Measurements from ENCODE around the gene JUNB. TPM values are rescaled to one million over a fixed set of nuclear protein-coding genes. Genes with fewer than 3 reads are reported as not detected.

The JUNB gene
- total and polyA plus RNA-seq, 2 of the 13 experiments (the other 11 are each of a cell fraction or from before 2014, with no cell fraction given), result 7.7 to 8.2 TPM

GRCh38 chr19:12774588-12775555 lies 16.4 kb upstream of the JUNB start, which contains the start of gene HOOK2 (continued):
- TF ChIP-seq ZNF281 (CRISPR knock-in tag; IDR thresholded peaks at IDR 0.05; ENCODE audit: borderline replicate concordance), result no peak
- TF ChIP-seq CHD2 (IDR thresholded peaks at IDR 0.05; ENCODE audit: low read depth, low read length), result no peak
- TF ChIP-seq ZNF547 (CRISPR knock-in tag; IDR thresholded peaks at IDR 0.05), result 0 out of 2 replicates have a peak, but pooled peaks have one; percentile 21
- TF ChIP-seq NAIF1 (CRISPR knock-in tag; IDR thresholded peaks at IDR 0.05; ENCODE audit: borderline replicate concordance), result no peak
- peak; percentile 60; the same call in 1 of the 2 replicates for TF ChIP-seq ZNF556 (CRISPR knock-in tag; IDR thresholded peaks at IDR 0.05; ENCODE audit: borderline replicate concordance)
- TF ChIP-seq ZNF432 (CRISPR knock-in tag; IDR thresholded peaks at IDR 0.05; ENCODE audit: borderline replicate concordance), result no peak
- peak; percentile 77; the same call in 1 of the 2 replicates for TF ChIP-seq ZNF891 (CRISPR knock-in tag; IDR thresholded peaks at IDR 0.05)
- no peak for TF ChIP-seq FOXA3 (CRISPR knock-in tag; IDR thresholded peaks at IDR 0.05)
- TF ChIP-seq ZNF768 (CRISPR knock-in tag; IDR thresholded peaks at IDR 0.05), result peak; percentile 10; the same call in 1 of the 2 replicates
- TF ChIP-seq THYN1 (CRISPR knock-in tag; IDR thresholded peaks at IDR 0.05; ENCODE audit: borderline replicate concordance, low read depth), result no peak
- TF ChIP-seq CEBPZ (IDR thresholded peaks at IDR 0.05; ENCODE audit: low read length), result no peak
- TF ChIP-seq ZNF326 (CRISPR knock-in tag; IDR thresholded peaks at IDR 0.05; ENCODE audit: borderline replicate concordance), result no peak
- TF ChIP-seq ZHX1 (CRISPR knock-in tag; IDR thresholded peaks at IDR 0.05; ENCODE audit: low read depth), result no peak
- TF ChIP-seq FOXP4 (CRISPR knock-in tag; IDR thresholded peaks at IDR 0.05), result no peak
- peak; percentile 48; the same call in 1 of the 2 replicates for TF ChIP-seq ZNF235 (CRISPR knock-in tag; IDR thresholded peaks at IDR 0.05; ENCODE audit: borderline replicate concordance)

Measured in HepG2 (cell line).